ENCODE results near the gene SLC41A3. TPM values are rescaled to one million over a fixed set of nuclear protein-coding genes. Genes with fewer than 3 reads are reported as not detected.
"Not testable (repeated sequence)": the region's sequence is repeated elsewhere in the genome, so short reads cannot be mapped to it uniquely, and the experiment has no call there.

The SLC41A3 gene
- total RNA-seq, 2 donors from 2014 or later, result 46.8 to 50.4 TPM

- Histone ChIP-seq H3K4me3 (ENCODE audit: low read length) (peak overlapping the region; percentile 88), H3K4me1 (ENCODE audit: control insufficient read depth, insufficient read depth, low read length) (no peaks in the 10 kb centered on the region), H3K27ac (ENCODE audit: low read depth, low read length) (peak overlapping the region; percentile 42), H3K36me3 (ENCODE audit: control insufficient read depth, insufficient read depth, low read length) (no peaks in the 10 kb centered on the region), H3K9me3 (ENCODE audit: control insufficient read depth, low read length) (no peaks in the 10 kb centered on the region), H3K27me3 (ENCODE audit: control insufficient read depth, insufficient read depth, low read length, poor library complexity, severe bottlenecking) (peaks cover 21% of the 10 kb centered on the region), H3K9ac (ENCODE audit: extremely low read depth, low read length, poor library complexity, severe bottlenecking) (peak overlapping the region; percentile 63)
- Mint-ChIP-seq H3K4me3 (peak overlapping the region; percentile 98), H3K27me3 (ENCODE audit: insufficient read depth) (peaks cover 37% of the 10 kb centered on the region), H3K36me3 (ENCODE audit: low read depth) (no peaks in the 10 kb centered on the region), H3K9me3 (peaks cover 3% of the 10 kb centered on the region), H3K27ac (peak overlapping the region; percentile 99), H3K4me1 (no peaks in the 10 kb centered on the region)
- TF ChIP-seq CTCF (conservative IDR thresholded peaks at IDR 0.05), result no peak
- 50 to 70% methylated on average over 17 to 52 of the region's 52 CpGs for WGBS, 2 experiments (ENCODE audit: insufficient coverage in 1 of 2, insufficient read length in 1 of 2)
- peak; percentile 98 for DNase-seq
Observed at GRCh38 chr3:125990253-125990970, 93.5 kb downstream of the SLC41A3 start.

- not testable (repeated sequence) for H3K4me3 ChIP-seq (ENCODE audit: low read length); H3K4me3 Mint-ChIP-seq
Observed at GRCh38 chr3:125984951-125985350, 99.0 kb downstream of the SLC41A3 start.

GRCh38 chr3:125977104-125977503, 106.8 kb downstream of the SLC41A3 start:
- H3K4me3 Mint-ChIP-seq; H3K36me3 Mint-ChIP-seq (ENCODE audit: low read depth); H3K4me1 Mint-ChIP-seq; H3K9ac ChIP-seq (ENCODE audit: extremely low read depth, low read length, poor library complexity, severe bottlenecking); H3K27me3 ChIP-seq (ENCODE audit: control insufficient read depth, insufficient read depth, low read length, poor library complexity, severe bottlenecking); H3K27ac ChIP-seq (ENCODE audit: low read depth, low read length); H3K4me1 ChIP-seq (ENCODE audit: control insufficient read depth, insufficient read depth, low read length); DNase-seq; H3K9me3 ChIP-seq (ENCODE audit: control insufficient read depth, low read length); H3K27ac Mint-ChIP-seq; H3K36me3 ChIP-seq (ENCODE audit: control insufficient read depth, insufficient read depth, low read length); H3K9me3 Mint-ChIP-seq; H3K4me3 ChIP-seq (ENCODE audit: low read length): not testable (repeated sequence)
- peaks cover 18% of the 10 kb centered on the region for H3K27me3 Mint-ChIP-seq (ENCODE audit: insufficient read depth)
- WGBS, 2 experiments (ENCODE audit: insufficient coverage in 1 of 2, insufficient read length in 1 of 2), result no CpG with 5 or more reads among the region's 7 CpGs

More at GRCh38 chr3:125984951-125985350, 99.0 kb downstream of the SLC41A3 start:
- H3K9me3 ChIP-seq (ENCODE audit: control insufficient read depth, low read length); H3K4me1 ChIP-seq (ENCODE audit: control insufficient read depth, insufficient read depth, low read length); DNase-seq; H3K4me1 Mint-ChIP-seq; H3K27ac ChIP-seq (ENCODE audit: low read depth, low read length); H3K36me3 ChIP-seq (ENCODE audit: control insufficient read depth, insufficient read depth, low read length); H3K9ac ChIP-seq (ENCODE audit: extremely low read depth, low read length, poor library complexity, severe bottlenecking); H3K9me3 Mint-ChIP-seq; H3K27ac Mint-ChIP-seq; H3K36me3 Mint-ChIP-seq (ENCODE audit: low read depth): not testable (repeated sequence)
- 83% methylated on average over 1 of the region's 2 CpGs; no CpG with 5 or more reads in 1 of the 2 experiments for WGBS, 2 experiments (ENCODE audit: insufficient coverage in 1 of 2, insufficient read length in 1 of 2)
- H3K27me3 Mint-ChIP-seq (ENCODE audit: insufficient read depth), result peaks cover 30% of the 10 kb centered on the region
- peaks cover 10% of the 10 kb centered on the region for H3K27me3 ChIP-seq (ENCODE audit: control insufficient read depth, insufficient read depth, low read length, poor library complexity, severe bottlenecking)

GRCh38 chr3:125976003-125976390, 107.9 kb downstream of the SLC41A3 start:
- not testable (repeated sequence) for H3K4me1 Mint-ChIP-seq; H3K36me3 ChIP-seq (ENCODE audit: control insufficient read depth, insufficient read depth, low read length); H3K9ac ChIP-seq (ENCODE audit: extremely low read depth, low read length, poor library complexity, severe bottlenecking); H3K4me1 ChIP-seq (ENCODE audit: control insufficient read depth, insufficient read depth, low read length); H3K9me3 ChIP-seq (ENCODE audit: control insufficient read depth, low read length); H3K36me3 Mint-ChIP-seq (ENCODE audit: low read depth); H3K4me3 ChIP-seq (ENCODE audit: low read length); H3K27ac ChIP-seq (ENCODE audit: low read depth, low read length); H3K27ac Mint-ChIP-seq; H3K4me3 Mint-ChIP-seq; DNase-seq; H3K9me3 Mint-ChIP-seq
- H3K27me3 ChIP-seq (ENCODE audit: control insufficient read depth, insufficient read depth, low read length, poor library complexity, severe bottlenecking), result peaks cover 14% of the 10 kb centered on the region
- H3K27me3 Mint-ChIP-seq (ENCODE audit: insufficient read depth), result peaks cover 29% of the 10 kb centered on the region
- WGBS, 2 experiments (ENCODE audit: insufficient coverage in 1 of 2, insufficient read length in 1 of 2), result 83 to 100% methylated on average over 1 to 3 of the region's 3 CpGs

- not testable (repeated sequence) for H3K36me3 Mint-ChIP-seq (ENCODE audit: low read depth); H3K27ac ChIP-seq (ENCODE audit: low read depth, low read length); H3K4me3 ChIP-seq (ENCODE audit: low read length); H3K9me3 ChIP-seq (ENCODE audit: control insufficient read depth, low read length); H3K4me3 Mint-ChIP-seq; DNase-seq; H3K36me3 ChIP-seq (ENCODE audit: control insufficient read depth, insufficient read depth, low read length); H3K9me3 Mint-ChIP-seq; H3K9ac ChIP-seq (ENCODE audit: extremely low read depth, low read length, poor library complexity, severe bottlenecking); H3K4me1 ChIP-seq (ENCODE audit: control insufficient read depth, insufficient read depth, low read length); H3K27ac Mint-ChIP-seq; H3K4me1 Mint-ChIP-seq
- peaks cover 20% of the 10 kb centered on the region for H3K27me3 ChIP-seq (ENCODE audit: control insufficient read depth, insufficient read depth, low read length, poor library complexity, severe bottlenecking)
- WGBS, 2 experiments (ENCODE audit: insufficient coverage in 1 of 2, insufficient read length in 1 of 2), result 89 to 96% methylated on average over 3 to 5 of the region's 9 CpGs
- H3K27me3 Mint-ChIP-seq (ENCODE audit: insufficient read depth), result peaks cover 34% of the 10 kb centered on the region
Observed at GRCh38 chr3:125975245-125976002, 108.5 kb downstream of the SLC41A3 start.
